HepG2 (cell line): ENCODE results near the gene KRTCAP2. TPM values are rescaled to one million over a fixed set of nuclear protein-coding genes. Genes with fewer than 3 reads are reported as not detected.

ENCODE experiments used
- E2F5 ChIP-seq: sonication (generic); formaldehyde crosslinking; conservative IDR thresholded peaks from 2 replicates; pipeline ENCODE4 v1.4.0; 2020; ENCODE audit warnings: missing genetic modification reagents
- HCFC1 ChIP-seq: fragments of 150-350 bp; IDR thresholded peaks from 2 replicates; pipeline ENCODE4 v1.6.1; 2014; ENCODE audit warnings: low read depth, low read length
- HNF1A ChIP-seq, 2 experiments: sonication (generic) in 1 of 2; formaldehyde crosslinking in 1 of 2; IDR thresholded peaks; 2 replicates each; pipeline versions ENCODE4 v1.4.0 to v1.6.1; 2016 to 2020; ENCODE audit warnings: borderline replicate concordance in 1 of 2, low read depth in 1 of 2, mild to moderate bottlenecking in 1 of 2, missing genetic modification reagents in 1 of 2
- IRF1 ChIP-seq: sonication (generic); formaldehyde crosslinking; IDR thresholded peaks from 2 replicates; pipeline ENCODE4 v1.4.0; 2020; ENCODE audit warnings: low read depth, mild to moderate bottlenecking, missing genetic modification reagents
- NR2F2 ChIP-seq: IDR thresholded peaks from 2 replicates; pipeline ENCODE4 v1.6.1; 2012; ENCODE audit warnings: low read depth, inconsistent platforms, borderline replicate concordance
- REPIN1 ChIP-seq: sonication (generic); formaldehyde crosslinking; IDR thresholded peaks from 2 replicates; pipeline ENCODE4 v1.8.0; 2022; ENCODE audit warnings: missing genetic modification reagents, low read depth, mild to moderate bottlenecking, borderline replicate concordance
- THRA ChIP-seq: sonication (generic); formaldehyde crosslinking; IDR thresholded peaks from 2 replicates; pipeline ENCODE4 v1.4.0; 2020; ENCODE audit warnings: missing genetic modification reagents, borderline replicate concordance
- TSC22D2 ChIP-seq: sonication (generic); formaldehyde crosslinking; IDR thresholded peaks from 2 replicates; pipeline ENCODE4 v1.5.1; 2020; ENCODE audit warnings: missing genetic modification reagents, mild to moderate bottlenecking, borderline replicate concordance
- ZBTB3 ChIP-seq: sonication (generic); formaldehyde crosslinking; IDR thresholded peaks from 2 replicates; pipeline ENCODE4 v1.4.0; 2020; ENCODE audit warnings: low read depth, mild to moderate bottlenecking, moderate library complexity, missing genetic modification reagents, borderline replicate concordance
- ZBTB42 ChIP-seq: sonication (generic); formaldehyde crosslinking; IDR thresholded peaks from 2 replicates; pipeline ENCODE4 v1.5.0; 2020; ENCODE audit warnings: mild to moderate bottlenecking, missing genetic modification reagents
- ZNF282 ChIP-seq: fragments of 450-650 bp; IDR thresholded peaks from 2 replicates; pipeline ENCODE4 v1.6.1; 2018; ENCODE audit not compliant: partially characterized antibody
- ZNF343 ChIP-seq: sonication (generic); formaldehyde crosslinking; IDR thresholded peaks from 2 replicates; pipeline ENCODE4 v1.4.0; 2020; ENCODE audit warnings: mild to moderate bottlenecking, missing genetic modification reagents
- ZNF430 ChIP-seq: sonication (generic); formaldehyde crosslinking; IDR thresholded peaks from 2 replicates; pipeline ENCODE4 v1.9.0; 2021; ENCODE audit warnings: mild to moderate bottlenecking, missing genetic modification reagents
- ZNF446 ChIP-seq: sonication (generic); formaldehyde crosslinking; IDR thresholded peaks from 2 replicates; pipeline ENCODE4 v1.5.0; 2020; ENCODE audit warnings: mild to moderate bottlenecking, missing genetic modification reagents
- ZNF703 ChIP-seq: sonication (generic); formaldehyde crosslinking; IDR thresholded peaks from 2 replicates; pipeline ENCODE4 v1.5.1; 2020; ENCODE audit warnings: missing genetic modification reagents, mild to moderate bottlenecking, moderate library complexity, borderline replicate concordance
- ZNF747 ChIP-seq: sonication (generic); formaldehyde crosslinking; IDR thresholded peaks from 2 replicates; pipeline ENCODE4 v1.8.1; 2023; ENCODE audit warnings: missing genetic modification reagents, mild to moderate bottlenecking, borderline replicate concordance
- ZXDC ChIP-seq: sonication (generic); formaldehyde crosslinking; IDR thresholded peaks from 2 replicates; pipeline ENCODE4 v1.5.0; 2020; ENCODE audit warnings: mild to moderate bottlenecking, missing genetic modification reagents
- polyA plus RNA-seq, 8 experiments: library from polyadenylated mRNA; depleted of rRNA in 3 of 8; stranded (reverse) in 7 of 8; unstranded in 1 of 8; fragments of >200 nt; fragmentation: Illumina TruSeq in 4 of 8; extraction: Trizol in 4 of 8; gene quantifications; 2 replicates each; pipeline versions ENCODE4 v1.2.1 to v1.2.3, GENCODE V29; 2011 to 2016; ENCODE audit warnings: low read depth in 4 of 8, missing spikeins in 1 of 8, mixed read lengths in 1 of 8; ENCODE audit not compliant: insufficient read depth in 1 of 8
- total RNA-seq, 5 experiments: library from RNA; depleted of rRNA; stranded (reverse); fragments of >200 nt; fragmentation: Illumina TruSeq; extraction: Trizol; gene quantifications; 2 replicates each; pipeline ENCODE4 v1.2.3, GENCODE V29; 2016; ENCODE audit warnings: low read depth in 1 of 5

KRTCAP2 gene
- total and polyA plus RNA-seq, 2 of the 13 experiments (the other 11 are each of a cell fraction or from before 2014, with no cell fraction given): 77.3 to 79.4 TPM

- TF ChIP-seq ZBTB42 (0 out of 2 replicates have a peak, but pooled peaks have one; percentile 87), ZNF703 (CRISPR knock-in tag) (peak; percentile 89), TSC22D2 (CRISPR knock-in tag) (peak; percentile 13; the same call in 1 of the 2 replicates), ZNF446 (CRISPR knock-in tag) (peak; percentile 83; the same call in 1 of the 2 replicates), HNF1A (IDR thresholded peaks at IDR 0.05; ENCODE audit: low read depth) (peak; percentile 79), HNF1A (CRISPR knock-in tag; IDR thresholded peaks at IDR 0.05; ENCODE audit: borderline replicate concordance) (peak; percentile 64), ZNF747 (CRISPR knock-in tag) (no peak), E2F5 (0 out of 2 replicates have a peak, but pooled peaks have one; percentile 10), ZXDC (CRISPR knock-in tag) (no peak; the same call in 1 of the 2 replicates), ZNF430 (CRISPR knock-in tag) (no peak; the same call in 1 of the 2 replicates), NR2F2 (no peak), HCFC1 (no peak), ZNF343 (CRISPR knock-in tag) (no peak), ZNF282 (no peak), IRF1 (CRISPR knock-in tag) (no peak; the same call in 1 of the 2 replicates), REPIN1 (peak; percentile 68), ZBTB3 (CRISPR knock-in tag) (peak; percentile 84; the same call in 1 of the 2 replicates), THRA (peak; percentile 91)
These were observed 45.8 kb downstream of the KRTCAP2 start, which contains the start of gene EFNA1 (continued) for GRCh38 chr1:155127105-155127966.
